ENCODE data around the gene OPN5. TPM values are rescaled to one million over a fixed set of nuclear protein-coding genes. Genes with fewer than 3 reads are reported as not detected.
"Not testable (repeated sequence)": the region's sequence is repeated elsewhere in the genome, so short reads cannot be mapped to it uniquely, and the experiment has no call there.

Gene OPN5, protein sequence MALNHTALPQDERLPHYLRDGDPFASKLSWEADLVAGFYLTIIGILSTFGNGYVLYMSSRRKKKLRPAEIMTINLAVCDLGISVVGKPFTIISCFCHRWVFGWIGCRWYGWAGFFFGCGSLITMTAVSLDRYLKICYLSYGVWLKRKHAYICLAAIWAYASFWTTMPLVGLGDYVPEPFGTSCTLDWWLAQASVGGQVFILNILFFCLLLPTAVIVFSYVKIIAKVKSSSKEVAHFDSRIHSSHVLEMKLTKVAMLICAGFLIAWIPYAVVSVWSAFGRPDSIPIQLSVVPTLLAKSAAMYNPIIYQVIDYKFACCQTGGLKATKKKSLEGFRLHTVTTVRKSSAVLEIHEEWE
- polyA plus RNA-seq (2013, experiment 1 of 2): not detected
- polyA plus RNA-seq (2013, experiment 2 of 2): not detected

GRCh38 chr6:47781732-47782131 lies at the start of gene OPN5:
Gene OPN5, plus strand, starts transcription at chr6:47782032. Its CDS starts 35 bp downstream, at chr6:47782067.
- WGBS: 92% methylated on average over 8 of the region's 8 CpGs
- H3K27me3 ChIP-seq (ENCODE audit: insufficient read depth, low read length): no peaks in the 10 kb centered on the region
- H3K9ac ChIP-seq (ENCODE audit: low read depth, low read length): no peak within 1 kb of the TSS
- no peaks in the 10 kb centered on the region for H3K9me3 ChIP-seq (ENCODE audit: insufficient read depth, low read depth, low read length)
- no peaks in the 10 kb centered on the region for H3K4me1 ChIP-seq (ENCODE audit: insufficient read depth, low read length)
- H3K36me3 ChIP-seq (ENCODE audit: insufficient read depth, low read length): no peaks in the 10 kb centered on the region
- H3K27ac ChIP-seq (ENCODE audit: low read depth, low read length): no peak within 1 kb of the TSS
- no peak within 1 kb of the TSS for H3K4me3 ChIP-seq (ENCODE audit: low read length)

GRCh38 chr6:47733879-47734558 lies 47.8 kb upstream of the OPN5 start:
- Histone ChIP-seq H3K27me3 (ENCODE audit: insufficient read depth, low read length) (no peaks in the 10 kb centered on the region), H3K4me1 (ENCODE audit: insufficient read depth, low read length) (peaks cover 43% of the 10 kb centered on the region), H3K36me3 (ENCODE audit: insufficient read depth, low read length) (no peaks in the 10 kb centered on the region), H3K9ac (ENCODE audit: low read depth, low read length) (no peak overlapping the region), H3K4me3 (ENCODE audit: low read length) (no peak overlapping the region), H3K9me3 (ENCODE audit: insufficient read depth, low read depth, low read length) (no peaks in the 10 kb centered on the region), H3K27ac (ENCODE audit: low read depth, low read length) (peak overlapping the region; percentile 85; the same call in 1 of the 2 replicates)
- WGBS: 42% methylated on average over 2 of the region's 2 CpGs

GRCh38 chr6:47734831-47735481 lies 46.9 kb upstream of the OPN5 start:
- Histone ChIP-seq H3K4me3 (ENCODE audit: low read length) (peak overlapping the region; percentile 3; the same call in 1 of the 2 replicates), H3K9me3 (ENCODE audit: insufficient read depth, low read depth, low read length) (no peaks in the 10 kb centered on the region), H3K27me3 (ENCODE audit: insufficient read depth, low read length) (no peaks in the 10 kb centered on the region), H3K9ac (ENCODE audit: low read depth, low read length) (no peak overlapping the region), H3K4me1 (ENCODE audit: insufficient read depth, low read length) (peaks cover 43% of the 10 kb centered on the region), H3K36me3 (ENCODE audit: insufficient read depth, low read length) (no peaks in the 10 kb centered on the region), H3K27ac (ENCODE audit: low read depth, low read length) (peak overlapping the region; percentile 85)
- 34% methylated on average over 4 of the region's 4 CpGs for WGBS

GRCh38 chr6:47736083-47736700 lies 45.6 kb upstream of the OPN5 start:
- Histone ChIP-seq H3K36me3 (ENCODE audit: insufficient read depth, low read length) (no peaks in the 10 kb centered on the region), H3K27ac (ENCODE audit: low read depth, low read length) (no peak overlapping the region), H3K4me3 (ENCODE audit: low read length) (no peak overlapping the region), H3K4me1 (ENCODE audit: insufficient read depth, low read length) (peaks cover 43% of the 10 kb centered on the region), H3K9ac (ENCODE audit: low read depth, low read length) (no peak overlapping the region), H3K9me3 (ENCODE audit: insufficient read depth, low read depth, low read length) (no peaks in the 10 kb centered on the region), H3K27me3 (ENCODE audit: insufficient read depth, low read length) (no peaks in the 10 kb centered on the region)
- WGBS: 71% methylated on average over 7 of the region's 7 CpGs

DNA sequence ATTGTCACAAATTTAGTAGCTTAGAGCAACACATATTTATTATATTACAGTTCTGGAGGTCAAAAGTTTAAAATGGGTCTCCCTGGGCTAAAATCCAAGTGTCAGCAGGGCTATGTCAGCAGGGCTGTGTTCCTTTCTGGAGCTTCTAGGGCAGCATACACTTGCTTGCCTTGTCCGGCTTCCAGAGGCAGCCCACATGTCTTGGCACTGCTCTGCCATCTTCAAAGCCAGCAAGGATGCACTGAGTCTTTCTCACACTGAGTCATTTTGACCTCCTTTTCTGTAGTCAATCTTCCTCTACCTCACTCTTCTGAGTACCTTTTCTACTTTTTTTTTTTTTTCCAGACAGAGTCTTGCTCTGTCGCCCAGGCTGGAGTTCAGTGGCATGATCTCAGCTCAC lies 44.4 kb upstream of the OPN5 start:
- Histone ChIP-seq H3K4me3 (ENCODE audit: low read length) (no peak overlapping the region), H3K9me3 (ENCODE audit: insufficient read depth, low read depth, low read length) (no peaks in the 10 kb centered on the region), H3K4me1 (ENCODE audit: insufficient read depth, low read length) (peaks cover 43% of the 10 kb centered on the region), H3K27ac (ENCODE audit: low read depth, low read length) (no peak overlapping the region), H3K9ac (ENCODE audit: low read depth, low read length) (no peak overlapping the region), H3K27me3 (ENCODE audit: insufficient read depth, low read length) (no peaks in the 10 kb centered on the region), H3K36me3 (ENCODE audit: insufficient read depth, low read length) (no peaks in the 10 kb centered on the region)
- WGBS: 94% methylated on average over 2 of the region's 2 CpGs

DNA sequence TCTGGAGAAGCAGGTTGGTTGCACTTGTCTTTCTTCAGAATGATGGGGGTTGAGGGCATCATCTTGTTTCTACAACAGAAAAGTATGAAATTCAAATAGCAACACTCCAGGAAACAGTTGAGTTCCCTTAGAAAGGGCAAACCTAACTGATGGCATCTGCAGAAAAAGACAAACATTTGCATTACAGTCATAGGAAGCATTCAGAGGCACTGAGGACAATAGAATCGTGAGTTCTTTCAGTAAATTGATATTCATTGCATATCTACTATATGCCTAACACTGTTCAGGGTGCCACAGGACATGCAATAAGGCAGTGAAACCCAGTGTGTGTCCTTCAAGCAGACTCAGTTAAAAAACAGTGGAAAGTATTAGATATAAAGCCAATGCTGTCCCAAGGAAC lies 41.1 kb upstream of the OPN5 start:
- WGBS: 82% methylated on average over 1 of the region's 1 CpG
- Histone ChIP-seq H3K9ac (ENCODE audit: low read depth, low read length) (no peak overlapping the region), H3K9me3 (ENCODE audit: insufficient read depth, low read depth, low read length) (no peaks in the 10 kb centered on the region; the same call in 1 of the 2 replicates), H3K27me3 (ENCODE audit: insufficient read depth, low read length) (no peaks in the 10 kb centered on the region), H3K4me1 (ENCODE audit: insufficient read depth, low read length) (peaks cover 17% of the 10 kb centered on the region), H3K27ac (ENCODE audit: low read depth, low read length) (no peak overlapping the region), H3K36me3 (ENCODE audit: insufficient read depth, low read length) (no peaks in the 10 kb centered on the region), H3K4me3 (ENCODE audit: low read length) (no peak overlapping the region)

- H3K9me3 ChIP-seq (ENCODE audit: insufficient read depth, low read depth, low read length): no peaks in the 10 kb centered on the region; the same call in 1 of the 2 replicates
- no peak overlapping the region for H3K9ac ChIP-seq (ENCODE audit: low read depth, low read length)
- H3K27ac ChIP-seq (ENCODE audit: low read depth, low read length): no peak overlapping the region
- no peaks in the 10 kb centered on the region for H3K36me3 ChIP-seq (ENCODE audit: insufficient read depth, low read length)
- H3K27me3 ChIP-seq (ENCODE audit: insufficient read depth, low read length): no peaks in the 10 kb centered on the region
- 95% methylated on average over 2 of the region's 2 CpGs for WGBS
- H3K4me1 ChIP-seq (ENCODE audit: insufficient read depth, low read length): 0 out of 2 replicates have a peak, but pooled peaks cover 6% of the 10 kb centered on the region
- H3K4me3 ChIP-seq (ENCODE audit: low read length): no peak overlapping the region
Measured at GRCh38 chr6:47741807-47742206, 40.0 kb upstream of the OPN5 start.

DNA sequence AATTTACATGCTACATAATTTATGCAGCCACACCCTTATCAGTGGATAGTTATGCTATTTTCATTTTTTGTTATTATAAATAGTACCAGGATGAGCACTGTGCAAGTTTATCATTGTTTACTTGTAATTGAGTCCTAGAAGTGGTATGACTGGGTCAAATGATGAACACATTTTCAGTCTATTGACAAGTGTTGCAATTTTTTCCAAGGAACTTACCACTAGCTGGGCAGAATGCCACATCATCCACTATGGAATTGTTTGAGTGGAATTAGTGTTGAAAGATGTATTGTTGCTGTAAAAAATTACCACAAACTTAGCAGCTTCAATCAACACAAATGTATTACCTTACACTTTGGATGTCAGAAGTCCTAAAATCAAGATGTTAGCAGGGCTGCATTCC lies 38.1 kb upstream of the OPN5 start:
- Histone ChIP-seq H3K27me3 (ENCODE audit: insufficient read depth, low read length) (no peaks in the 10 kb centered on the region), H3K4me3 (ENCODE audit: low read length) (no peak overlapping the region), H3K36me3 (ENCODE audit: insufficient read depth, low read length) (no peaks in the 10 kb centered on the region), H3K4me1 (ENCODE audit: insufficient read depth, low read length) (no peaks in the 10 kb centered on the region), H3K27ac (ENCODE audit: low read depth, low read length) (no peak overlapping the region), H3K9me3 (ENCODE audit: insufficient read depth, low read depth, low read length) (no peaks in the 10 kb centered on the region; the same call in 1 of the 2 replicates), H3K9ac (ENCODE audit: low read depth, low read length) (no peak overlapping the region)

GRCh38 chr6:47745269-47745668 lies 36.6 kb upstream of the OPN5 start:
- H3K27ac ChIP-seq (ENCODE audit: low read depth, low read length); H3K27me3 ChIP-seq (ENCODE audit: insufficient read depth, low read length); H3K9ac ChIP-seq (ENCODE audit: low read depth, low read length); H3K36me3 ChIP-seq (ENCODE audit: insufficient read depth, low read length); H3K9me3 ChIP-seq (ENCODE audit: insufficient read depth, low read depth, low read length); H3K4me1 ChIP-seq (ENCODE audit: insufficient read depth, low read length); H3K4me3 ChIP-seq (ENCODE audit: low read length): not testable (repeated sequence)
- WGBS: 98% methylated on average over 3 of the region's 3 CpGs

- H3K9ac ChIP-seq (ENCODE audit: low read depth, low read length): no peak overlapping the region
- WGBS: 88% methylated on average over 1 of the region's 1 CpG
Measured at GRCh38 chr6:47749757-47750156, 32.1 kb upstream of the OPN5 start.

DNA sequence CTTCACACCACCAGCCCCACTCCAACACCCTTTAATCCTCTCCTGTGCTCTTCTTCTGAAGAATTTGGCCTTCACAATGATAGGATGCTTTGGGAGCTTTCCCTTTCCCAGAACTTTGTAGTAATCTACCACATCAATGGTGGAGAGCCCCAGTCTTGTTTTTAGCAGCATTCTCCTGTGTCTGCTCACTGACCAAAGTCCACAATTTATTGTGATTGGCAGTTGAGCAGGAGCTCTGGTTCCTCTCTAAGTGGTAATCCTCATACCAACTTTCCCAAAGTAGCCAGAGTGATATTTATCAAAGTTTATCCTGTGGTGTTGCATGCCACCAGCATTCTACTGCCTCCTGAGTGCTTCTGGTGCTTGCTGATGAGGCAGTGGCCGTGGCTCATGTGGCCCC lies 29.0 kb upstream of the OPN5 start:
- Histone ChIP-seq H3K36me3 (ENCODE audit: insufficient read depth, low read length) (no peaks in the 10 kb centered on the region), H3K4me3 (ENCODE audit: low read length) (no peak overlapping the region), H3K9ac (ENCODE audit: low read depth, low read length) (no peak overlapping the region), H3K4me1 (ENCODE audit: insufficient read depth, low read length) (no peaks in the 10 kb centered on the region), H3K9me3 (ENCODE audit: insufficient read depth, low read depth, low read length) (peaks cover 13% of the 10 kb centered on the region; the same call in 1 of the 2 replicates), H3K27me3 (ENCODE audit: insufficient read depth, low read length) (no peaks in the 10 kb centered on the region), H3K27ac (ENCODE audit: low read depth, low read length) (no peak overlapping the region)
- WGBS: 92% methylated on average over 1 of the region's 1 CpG

More at GRCh38 chr6:47749757-47750156, 32.1 kb upstream of the OPN5 start:
- Histone ChIP-seq H3K36me3 (ENCODE audit: insufficient read depth, low read length) (no peaks in the 10 kb centered on the region), H3K4me1 (ENCODE audit: insufficient read depth, low read length) (no peaks in the 10 kb centered on the region), H3K27me3 (ENCODE audit: insufficient read depth, low read length) (no peaks in the 10 kb centered on the region), H3K27ac (ENCODE audit: low read depth, low read length) (no peak overlapping the region), H3K9me3 (ENCODE audit: insufficient read depth, low read depth, low read length) (peaks cover 10% of the 10 kb centered on the region; the same call in 1 of the 2 replicates), H3K4me3 (ENCODE audit: low read length) (no peak overlapping the region)

All from HUES64 (cell line).